Measurements from ENCODE around the gene B3GALT4.

The B3GALT4 gene

GRCh38 chr6:33318426-33319073, 41.6 kb downstream of the B3GALT4 start:
- peak overlapping the region; percentile 78 for H3K9ac ChIP-seq (ENCODE audit: low read depth, low read length)
- peak overlapping the region; percentile 86 for H3K4me2 ChIP-seq (ENCODE audit: low read length)
- H3K4me3 ChIP-seq (ENCODE audit: low read length) = peak overlapping the region; percentile 90
- no peaks in the 10 kb centered on the region for H3K9me3 ChIP-seq (replicated peaks; ENCODE audit: low read length)
- peaks cover 27% of the 10 kb centered on the region for H3K36me3 ChIP-seq (ENCODE audit: insufficient read depth, low read length)
- no peaks in the 10 kb centered on the region for H3K27me3 ChIP-seq (ENCODE audit: control insufficient read depth, insufficient read depth, low read length)
- peaks cover 59% of the 10 kb centered on the region for H3K4me1 ChIP-seq (ENCODE audit: control insufficient read depth, insufficient read depth, low read length)

GRCh38 chr6:33319939-33320314, 43.0 kb downstream of the B3GALT4 start:
- peak overlapping the region; percentile 63 for H3K9ac ChIP-seq (ENCODE audit: low read depth, low read length)

DNA sequence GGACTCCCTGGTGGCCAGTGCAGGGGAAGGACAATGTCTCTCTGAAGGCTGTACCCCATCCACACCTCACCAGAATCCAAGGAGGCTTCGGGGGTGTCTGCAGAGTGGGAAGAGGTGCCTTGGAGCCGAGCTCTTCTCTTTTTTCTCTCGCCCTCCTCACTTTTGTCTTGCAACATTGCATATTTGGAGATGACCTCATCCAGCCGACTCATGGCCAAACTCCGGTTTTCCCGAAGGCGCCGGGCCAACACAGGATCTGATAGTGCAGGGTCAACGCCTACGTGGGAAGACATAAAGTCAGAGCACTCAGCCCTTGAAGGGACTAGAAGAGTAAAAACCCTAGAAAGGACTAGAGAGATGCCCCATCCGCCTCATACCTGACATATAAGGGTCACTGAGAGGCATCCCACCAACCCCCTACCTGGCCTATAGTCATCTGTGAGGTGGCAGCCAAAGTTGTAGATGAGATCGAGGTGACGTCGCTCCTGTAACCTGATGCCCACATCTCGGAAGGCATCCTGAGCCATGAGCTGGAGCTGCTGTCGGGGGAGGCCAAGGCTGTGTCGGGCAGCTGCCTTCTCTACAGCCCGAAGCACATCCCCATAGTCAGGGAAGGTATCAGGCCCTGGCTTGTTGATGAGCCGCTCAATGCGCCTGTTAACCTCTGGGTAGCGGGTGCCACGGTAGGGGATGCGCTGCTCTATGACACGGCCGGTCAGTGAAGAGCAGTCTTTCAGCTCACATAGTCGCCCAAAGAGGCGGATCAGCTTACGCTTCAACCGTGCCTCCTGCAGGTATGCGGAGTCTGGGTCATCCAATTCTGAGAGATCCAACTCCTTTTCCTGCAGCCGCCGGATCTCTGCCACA, 43.6 kb downstream of the B3GALT4 start:
- Histone ChIP-seq H3K9me3 (replicated peaks; ENCODE audit: low read length) (no peaks in the 10 kb centered on the region), H3K4me1 (ENCODE audit: control insufficient read depth, insufficient read depth, low read length) (peaks cover 54% of the 10 kb centered on the region), H3K27me3 (ENCODE audit: control insufficient read depth, insufficient read depth, low read length) (no peaks in the 10 kb centered on the region), H3K4me2 (ENCODE audit: low read length) (peak overlapping the region; percentile 98), H3K36me3 (ENCODE audit: insufficient read depth, low read length) (peaks cover 27% of the 10 kb centered on the region), H3K9ac (ENCODE audit: low read depth, low read length) (peak overlapping the region; percentile 83), H3K4me3 (ENCODE audit: low read length) (peak overlapping the region; percentile 83)

More at GRCh38 chr6:33319939-33320314, 43.0 kb downstream of the B3GALT4 start:
- Histone ChIP-seq H3K4me1 (ENCODE audit: control insufficient read depth, insufficient read depth, low read length) (peaks cover 57% of the 10 kb centered on the region), H3K4me3 (ENCODE audit: low read length) (peak overlapping the region; percentile 53), H3K36me3 (ENCODE audit: insufficient read depth, low read length) (peaks cover 27% of the 10 kb centered on the region), H3K9me3 (replicated peaks; ENCODE audit: low read length) (no peaks in the 10 kb centered on the region), H3K27me3 (ENCODE audit: control insufficient read depth, insufficient read depth, low read length) (no peaks in the 10 kb centered on the region), H3K4me2 (ENCODE audit: low read length) (peak overlapping the region; percentile 98)

- H3K4me3 ChIP-seq (ENCODE audit: low read length) = peak overlapping the region; percentile 83
These were observed 44.3 kb downstream of the B3GALT4 start for GRCh38 chr6:33321227-33321626.

DNA sequence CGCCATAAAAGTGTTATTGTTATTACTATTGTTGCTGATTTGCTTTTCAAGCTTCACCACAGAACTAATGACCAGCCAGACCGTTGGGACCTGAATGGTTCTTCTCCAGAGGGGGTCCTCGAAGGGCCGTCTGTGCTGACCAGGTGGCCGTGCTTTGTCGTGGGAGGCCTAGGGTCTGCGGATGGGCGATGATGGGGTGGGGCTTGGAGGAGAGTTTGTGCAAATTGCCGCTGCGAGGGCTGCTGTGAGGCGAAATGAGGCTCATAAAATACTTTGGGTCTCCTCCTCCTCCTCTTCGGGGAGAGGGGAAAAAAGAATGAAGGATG, 46.7 kb downstream of the B3GALT4 start:
- Histone ChIP-seq H3K4me1 (ENCODE audit: control insufficient read depth, insufficient read depth, low read length) (peaks cover 43% of the 10 kb centered on the region), H3K4me3 (ENCODE audit: low read length) (peak overlapping the region; percentile 83)

More at GRCh38 chr6:33321227-33321626, 44.3 kb downstream of the B3GALT4 start:
- Histone ChIP-seq H3K4me2 (ENCODE audit: low read length) (peak overlapping the region; percentile 98), H3K36me3 (ENCODE audit: insufficient read depth, low read length) (peaks cover 27% of the 10 kb centered on the region), H3K9me3 (replicated peaks; ENCODE audit: low read length) (no peaks in the 10 kb centered on the region), H3K4me1 (ENCODE audit: control insufficient read depth, insufficient read depth, low read length) (peaks cover 54% of the 10 kb centered on the region), H3K27me3 (ENCODE audit: control insufficient read depth, insufficient read depth, low read length) (no peaks in the 10 kb centered on the region), H3K9ac (ENCODE audit: low read depth, low read length) (peak overlapping the region; percentile 83)

GRCh38 chr6:33324125-33324524, 47.2 kb downstream of the B3GALT4 start:
- peaks cover 38% of the 10 kb centered on the region for H3K4me1 ChIP-seq (ENCODE audit: control insufficient read depth, insufficient read depth, low read length)
- H3K9ac ChIP-seq (ENCODE audit: low read depth, low read length) = no peak overlapping the region
- peak overlapping the region; percentile 83 for H3K4me3 ChIP-seq (ENCODE audit: low read length)

More for the DNA sequence above, 46.7 kb downstream of the B3GALT4 start:
- Histone ChIP-seq H3K9ac (ENCODE audit: low read depth, low read length) (peak overlapping the region; percentile 83), H3K36me3 (ENCODE audit: insufficient read depth, low read length) (peaks cover 26% of the 10 kb centered on the region), H3K27me3 (ENCODE audit: control insufficient read depth, insufficient read depth, low read length) (no peaks in the 10 kb centered on the region), H3K9me3 (replicated peaks; ENCODE audit: low read length) (no peaks in the 10 kb centered on the region), H3K4me2 (ENCODE audit: low read length) (peak overlapping the region; percentile 98)

More at GRCh38 chr6:33324125-33324524, 47.2 kb downstream of the B3GALT4 start:
- Histone ChIP-seq H3K4me2 (ENCODE audit: low read length) (peak overlapping the region; percentile 98), H3K36me3 (ENCODE audit: insufficient read depth, low read length) (peaks cover 20% of the 10 kb centered on the region), H3K9me3 (replicated peaks; ENCODE audit: low read length) (no peaks in the 10 kb centered on the region), H3K27me3 (ENCODE audit: control insufficient read depth, insufficient read depth, low read length) (no peaks in the 10 kb centered on the region)
